ENCODE measurements around the gene ARHGAP26.

The ARHGAP26 gene

DNA sequence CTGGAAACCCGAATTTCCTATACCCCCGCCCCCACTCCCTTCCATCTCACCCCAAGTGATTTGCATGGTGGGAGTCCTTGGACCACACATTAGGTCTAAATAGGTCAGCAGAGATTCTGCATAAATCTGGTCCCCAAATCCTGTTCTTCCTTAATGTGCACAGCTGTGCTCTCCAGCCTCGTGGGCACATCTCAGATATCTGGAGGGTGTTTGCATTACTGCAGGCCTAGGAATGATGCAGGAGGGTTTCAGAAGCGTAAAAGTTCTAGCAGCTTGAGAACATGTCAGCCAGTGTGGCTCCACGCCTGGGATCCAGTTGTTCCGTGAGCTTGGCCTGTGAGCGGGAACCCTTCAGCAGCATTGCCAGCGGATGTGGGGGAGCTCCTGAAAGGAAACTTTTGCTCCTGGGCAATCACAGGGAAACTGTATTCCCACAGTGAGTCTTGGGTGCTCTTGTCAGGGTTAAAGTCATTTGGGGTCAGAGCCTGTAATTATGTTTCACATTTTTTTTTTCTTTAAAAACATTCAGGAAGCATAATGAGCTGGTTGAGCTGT lies 12.9 kb downstream of the ARHGAP26 start:
- in situ Hi-C loops (cut with HindIII; ENCODE audit: low sequenced_read_pairs) = no loop called here

DNA sequence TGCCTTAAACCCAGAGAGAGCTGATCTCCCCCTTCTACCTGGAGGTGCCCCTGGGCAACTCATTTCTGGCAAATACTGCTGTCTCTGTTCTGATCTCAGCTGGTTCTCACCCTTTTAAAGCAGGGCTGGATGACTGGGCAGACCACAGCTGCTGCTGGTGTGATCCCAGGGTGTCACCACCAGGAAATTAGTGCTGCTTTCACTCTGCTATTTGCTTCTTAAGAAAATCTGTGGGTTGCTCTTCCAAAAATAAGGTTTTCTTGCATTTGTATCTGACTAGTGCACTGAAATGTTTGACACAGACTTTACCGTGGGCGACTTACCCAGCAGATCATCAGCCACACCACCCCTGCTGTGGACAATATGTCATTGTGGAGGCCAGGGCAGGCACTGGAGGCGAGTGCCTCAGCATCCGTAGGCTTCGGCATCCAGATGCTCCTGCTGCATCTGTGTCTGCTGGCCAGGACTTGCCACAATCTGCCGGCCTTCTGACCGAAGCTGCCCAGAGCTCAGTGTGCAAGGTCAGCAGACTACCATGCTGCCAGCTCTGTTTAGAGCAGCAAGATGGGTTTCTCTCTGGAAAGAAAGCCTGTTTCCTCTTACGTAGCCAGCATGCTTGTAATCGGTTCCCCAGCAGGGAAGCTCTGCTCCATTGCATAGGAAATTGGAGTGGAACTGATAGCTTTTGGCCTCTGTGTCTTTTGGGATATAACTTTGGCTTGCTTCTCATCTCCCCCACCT lies 13.6 kb downstream of the ARHGAP26 start:
- in situ Hi-C loops (cut with HindIII; ENCODE audit: low sequenced_read_pairs) = no loop called here

DNA sequence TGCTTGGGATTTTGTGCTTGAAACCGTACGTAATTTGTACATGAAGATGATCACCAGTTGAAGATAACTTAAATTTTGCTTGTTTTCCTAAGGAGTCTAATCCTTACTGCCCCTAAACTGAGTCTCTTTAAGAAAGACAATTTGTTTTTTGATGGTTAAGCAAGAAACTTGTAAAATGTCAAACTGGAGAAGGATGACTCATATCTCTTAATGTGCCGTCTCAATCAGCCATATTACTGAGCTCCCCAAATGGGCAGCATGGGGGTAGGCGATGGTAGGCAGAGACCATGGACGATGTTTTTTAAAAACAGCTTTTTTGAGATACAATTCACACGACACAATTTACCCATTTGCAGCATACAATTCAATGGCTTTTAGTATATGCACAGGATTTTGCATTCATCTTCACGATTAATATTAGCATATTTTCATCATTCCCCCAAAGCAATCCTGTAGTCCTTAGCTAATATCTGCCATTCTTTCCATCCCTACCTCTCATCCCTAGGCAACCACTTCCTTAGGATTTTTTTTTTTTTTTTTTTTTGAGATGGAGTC lies 14.3 kb downstream of the ARHGAP26 start:
- in situ Hi-C loops (cut with HindIII; ENCODE audit: low sequenced_read_pairs) = no loop called here

DNA sequence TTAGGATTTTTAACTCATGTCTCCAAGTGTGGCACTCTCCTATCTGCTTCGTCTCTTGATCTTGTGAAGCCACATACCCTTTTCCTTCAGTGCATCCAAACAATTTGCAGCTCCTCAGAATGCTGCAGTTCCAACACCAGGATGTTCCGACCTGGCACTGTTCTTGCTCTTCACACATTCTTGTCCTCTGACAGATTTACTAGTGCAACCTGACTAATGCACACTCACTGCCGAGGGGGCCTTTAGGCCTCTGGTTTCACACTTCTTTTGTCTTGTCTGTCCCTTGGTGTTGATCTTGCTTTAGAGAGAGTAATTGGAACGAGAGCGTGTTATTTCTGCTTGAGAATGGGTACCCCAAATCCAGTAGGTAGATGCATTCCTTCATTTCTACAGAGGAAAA lies 15.0 kb downstream of the ARHGAP26 start:
- in situ Hi-C loops (cut with HindIII; ENCODE audit: low sequenced_read_pairs) = no loop called here

DNA sequence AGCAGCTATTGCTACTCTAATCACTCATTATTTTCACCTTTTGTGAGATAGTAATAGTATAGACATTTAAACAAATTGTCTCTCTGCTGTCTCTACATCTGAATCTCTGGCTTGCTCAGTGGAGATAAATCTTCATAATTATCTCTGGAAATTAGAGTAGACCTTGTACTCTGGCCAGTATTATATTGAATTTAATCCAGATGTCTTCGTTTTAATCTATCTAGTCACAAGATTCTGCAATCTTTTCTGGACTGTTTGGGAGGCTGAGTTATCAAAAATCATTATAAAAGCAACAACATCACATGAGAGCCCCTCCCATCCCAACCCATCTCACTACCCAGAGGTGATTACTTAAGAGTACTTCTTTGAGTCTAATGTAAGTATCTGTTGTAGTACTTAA lies 19.0 kb downstream of the ARHGAP26 start:
- in situ Hi-C loops (cut with HindIII; ENCODE audit: low sequenced_read_pairs) = no loop called here

DNA sequence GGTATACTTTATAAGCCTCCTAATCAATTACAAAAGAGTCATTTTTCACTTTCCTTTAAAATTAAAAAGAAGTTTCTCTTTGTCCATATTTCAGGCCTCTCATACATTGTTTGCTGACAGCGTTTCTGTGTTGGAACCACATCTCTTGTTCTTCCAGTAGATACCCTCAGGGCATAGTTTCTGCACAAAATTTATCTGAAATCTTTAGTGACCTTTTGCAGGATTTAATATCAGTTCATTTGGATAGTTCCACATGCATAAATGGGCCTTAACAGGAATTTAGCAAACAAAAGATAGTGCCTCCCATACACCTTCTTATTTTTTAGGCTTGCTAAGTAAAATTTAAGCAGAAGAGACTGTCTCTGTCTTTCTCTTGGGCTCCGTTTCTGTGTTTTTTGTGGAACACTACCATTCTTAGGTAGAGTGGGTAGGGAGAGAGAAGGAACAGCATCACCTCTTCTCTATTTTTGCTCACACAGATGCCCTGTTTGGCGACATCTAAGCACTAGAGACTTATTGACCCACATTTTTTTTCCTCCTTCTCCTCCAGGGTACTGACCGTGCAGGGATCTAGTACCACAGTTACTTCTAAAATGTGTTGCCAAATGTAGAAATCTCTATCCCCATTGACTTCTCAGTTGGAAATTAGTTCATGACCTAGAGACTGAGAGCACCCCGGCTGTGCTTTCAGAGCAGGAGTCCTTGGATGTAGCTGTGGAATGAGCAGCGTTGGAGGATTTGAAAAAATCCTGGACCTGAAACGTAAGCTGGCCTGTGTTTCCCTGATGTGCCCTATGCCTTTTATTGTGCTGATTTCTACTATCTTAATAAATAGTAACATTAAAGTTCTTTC lies 22.1 kb downstream of the ARHGAP26 start:
- in situ Hi-C loops (cut with HindIII; ENCODE audit: low sequenced_read_pairs) = no loop called here

DNA sequence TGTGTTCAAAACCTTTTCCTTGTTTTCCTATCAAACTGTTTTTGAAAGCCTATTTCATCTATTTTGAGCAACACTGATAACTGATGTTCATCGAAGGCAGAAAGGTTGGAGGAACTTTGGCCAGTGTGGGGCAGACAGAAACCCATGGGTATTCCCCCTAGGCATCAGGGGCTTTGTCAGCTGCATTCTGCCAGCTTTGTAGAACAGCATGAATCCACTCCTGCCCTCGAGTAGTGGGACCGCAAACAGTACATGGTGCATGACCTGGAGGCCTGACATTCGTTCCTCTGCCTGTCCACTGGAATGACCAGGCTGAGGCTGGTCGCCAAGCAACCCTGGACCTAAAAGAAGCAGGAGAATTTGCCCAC lies 22.7 kb downstream of the ARHGAP26 start:
- in situ Hi-C loops (cut with HindIII; ENCODE audit: low sequenced_read_pairs) = no loop called here

DNA sequence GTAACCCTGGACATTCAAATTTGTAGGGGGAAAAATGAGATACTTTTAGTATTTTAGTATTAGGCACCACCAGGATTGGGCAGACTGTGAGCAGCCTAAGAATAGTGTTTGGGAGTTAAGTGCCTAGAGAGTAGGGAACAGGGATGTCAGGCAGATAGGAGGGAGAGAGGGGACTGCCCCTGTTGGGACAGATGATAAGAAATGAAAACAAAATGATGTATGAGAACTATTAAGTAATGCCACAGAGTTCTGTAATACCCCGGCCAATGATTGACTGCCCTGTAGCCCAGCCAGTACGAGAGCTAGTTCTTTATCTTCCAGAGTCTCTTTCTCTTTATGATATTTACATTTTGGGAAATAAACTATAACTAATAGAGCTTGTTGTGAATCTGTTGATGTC lies 24.4 kb downstream of the ARHGAP26 start:
- in situ Hi-C loops (cut with HindIII; ENCODE audit: low sequenced_read_pairs) = no loop called here

DNA sequence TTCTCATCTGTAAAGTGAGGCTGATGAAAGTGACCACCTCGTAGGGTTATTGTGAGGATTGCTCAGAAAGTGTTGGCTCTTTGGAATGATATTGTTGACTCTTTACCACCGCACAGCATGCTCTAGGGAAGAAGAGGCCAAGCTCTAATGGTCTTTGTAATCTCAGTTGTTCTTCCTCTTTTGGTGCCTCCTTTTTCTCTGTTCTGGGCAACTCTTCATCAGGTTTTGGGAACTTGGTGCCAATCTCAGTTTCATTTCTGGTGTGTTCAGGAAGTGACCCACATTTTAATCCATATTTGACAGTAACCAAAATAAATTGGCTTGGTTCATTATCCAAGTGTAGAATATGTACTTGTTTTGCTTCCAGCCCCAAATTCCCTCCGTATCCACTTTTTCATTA lies 25.1 kb downstream of the ARHGAP26 start:
- in situ Hi-C loops (cut with HindIII; ENCODE audit: low sequenced_read_pairs) = no loop called here

DNA sequence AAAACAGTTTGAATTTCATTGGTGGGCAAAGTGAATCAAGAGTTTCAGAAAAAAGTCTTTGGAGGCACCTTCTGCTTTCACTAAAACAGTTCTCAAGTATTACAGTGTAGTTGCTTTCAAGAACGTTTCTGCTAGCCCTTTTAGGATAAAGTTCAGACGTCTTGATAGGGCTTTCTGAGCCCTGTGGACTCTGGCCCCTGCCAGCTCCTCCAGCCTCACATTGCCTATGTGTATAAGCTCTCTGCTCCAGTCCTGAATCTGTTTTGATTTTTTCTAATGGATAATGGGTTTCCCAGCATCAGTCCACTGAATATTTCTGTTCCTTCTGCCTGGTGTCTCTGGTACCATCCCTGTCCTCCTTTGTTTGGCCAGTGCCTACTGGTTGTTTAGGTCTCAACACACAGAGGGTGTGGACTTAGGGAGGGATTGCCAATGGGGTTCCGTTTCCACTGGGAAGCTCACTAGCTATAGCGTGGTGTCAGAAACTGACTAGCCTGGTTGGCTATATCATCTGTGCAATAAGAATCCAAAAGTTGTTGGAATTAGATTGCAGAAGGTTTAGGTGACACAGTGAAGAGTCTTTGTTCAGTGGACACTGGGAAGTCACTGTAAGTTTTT lies 26.4 kb downstream of the ARHGAP26 start:
- in situ Hi-C loops (cut with HindIII; ENCODE audit: low sequenced_read_pairs) = no loop called here

DNA sequence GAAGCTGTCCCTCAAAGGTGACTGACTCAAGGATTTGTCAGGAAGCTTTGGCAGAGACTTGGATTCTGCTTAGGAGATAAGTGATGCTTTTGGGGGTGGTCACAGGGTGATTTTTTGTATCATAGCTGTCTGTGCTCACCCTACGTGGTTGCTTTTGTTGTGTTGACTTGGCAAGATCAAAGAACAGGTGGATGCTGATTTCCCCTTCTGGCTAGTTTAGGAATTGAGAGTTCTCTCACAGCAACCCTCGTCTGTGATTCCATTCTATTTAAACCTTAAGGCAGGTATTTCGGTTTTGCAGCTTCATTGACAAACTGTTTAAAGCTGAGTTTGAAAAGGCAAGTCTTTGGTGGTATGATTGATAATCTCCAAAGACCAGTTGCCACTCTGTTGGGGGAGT lies 27.2 kb downstream of the ARHGAP26 start:
- in situ Hi-C loops (cut with HindIII; ENCODE audit: low sequenced_read_pairs) = no loop called here

DNA sequence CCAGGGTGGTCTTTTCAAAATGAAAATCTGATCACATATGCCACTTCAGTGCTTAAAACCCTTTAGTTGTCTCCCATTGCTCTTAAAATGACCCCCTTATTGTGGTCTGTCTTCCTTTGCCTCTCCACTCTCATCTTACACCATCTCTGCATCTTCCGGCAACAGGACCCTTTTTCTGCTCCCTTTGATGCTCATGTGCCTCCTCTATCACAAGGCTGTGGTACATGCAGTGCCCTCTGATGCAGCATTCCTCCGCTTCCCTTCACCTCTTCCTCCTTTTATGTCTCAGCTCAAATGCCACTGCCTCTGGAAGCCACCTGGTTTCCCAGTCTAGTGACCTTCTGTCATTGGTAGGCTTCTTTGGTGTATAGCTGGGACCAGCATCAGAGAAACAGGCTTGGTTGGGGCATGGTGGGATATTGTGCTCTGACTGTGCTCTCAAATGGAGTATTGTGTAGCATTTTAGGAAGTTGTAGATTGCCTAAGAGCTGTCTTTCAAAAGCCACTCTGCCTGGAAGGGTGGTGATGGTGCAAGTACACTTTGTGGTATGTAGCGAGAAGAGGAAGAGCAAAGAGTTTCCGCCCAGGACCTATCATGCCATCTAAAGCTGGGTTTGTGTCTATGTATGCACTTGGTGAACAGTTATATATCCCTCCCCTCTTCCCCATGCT lies 28.1 kb downstream of the ARHGAP26 start:
- in situ Hi-C loops (cut with HindIII; ENCODE audit: low sequenced_read_pairs) = no loop called here

DNA sequence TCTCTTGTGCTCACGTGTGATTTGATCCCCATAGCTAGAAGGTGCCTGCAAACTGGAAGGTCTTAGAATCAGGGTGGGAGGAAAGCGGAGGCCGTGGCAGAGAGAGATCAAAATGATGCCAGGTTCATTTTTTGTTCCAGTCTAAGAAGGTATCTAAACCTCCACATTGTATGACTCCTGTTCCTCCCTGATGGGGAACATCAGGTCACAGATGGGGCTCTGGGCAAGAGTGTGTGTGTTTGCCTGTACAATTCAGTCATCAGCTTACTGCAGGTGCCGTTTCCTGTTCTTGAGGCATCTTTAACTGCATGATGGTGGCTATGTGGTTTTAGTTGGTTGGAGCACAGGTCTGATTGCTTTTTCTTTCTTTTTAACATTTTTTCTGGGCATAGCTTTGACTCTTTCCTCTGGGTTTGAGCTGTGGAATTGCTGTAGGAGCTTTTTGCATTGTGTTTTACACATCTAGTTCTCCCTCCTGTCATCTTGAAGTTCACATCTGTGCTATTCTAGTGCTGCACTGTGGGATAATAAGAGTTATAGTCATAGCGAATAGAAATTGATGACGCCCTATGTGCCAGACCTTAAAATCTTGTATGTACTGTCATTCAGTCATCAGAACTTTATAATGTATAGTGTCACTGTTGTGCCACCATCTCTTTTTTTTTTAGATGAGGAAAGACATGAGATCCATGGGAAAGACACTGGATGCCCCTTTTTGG lies 30.8 kb downstream of the ARHGAP26 start:
- in situ Hi-C loops (cut with HindIII; ENCODE audit: low sequenced_read_pairs) = no loop called here

DNA sequence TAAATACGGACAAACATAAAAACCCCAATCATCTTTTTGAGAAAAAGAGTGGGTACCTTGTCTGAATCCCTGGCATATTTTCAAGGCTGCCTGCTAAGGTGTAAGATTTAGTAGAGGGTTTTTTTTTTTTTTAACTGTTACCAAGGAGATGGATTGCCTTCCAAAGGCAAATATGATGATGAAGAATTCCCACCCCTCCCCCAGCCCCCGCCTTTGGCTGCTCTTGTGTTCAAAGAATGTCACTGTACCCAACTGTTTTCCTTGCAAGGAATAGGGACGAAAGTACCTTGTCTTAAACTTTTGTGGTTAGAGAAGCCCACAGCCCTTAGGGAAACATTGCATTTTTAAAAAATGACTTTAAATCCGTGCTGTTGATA lies 31.3 kb downstream of the ARHGAP26 start:
- in situ Hi-C loops (cut with HindIII; ENCODE audit: low sequenced_read_pairs) = no loop called here

DNA sequence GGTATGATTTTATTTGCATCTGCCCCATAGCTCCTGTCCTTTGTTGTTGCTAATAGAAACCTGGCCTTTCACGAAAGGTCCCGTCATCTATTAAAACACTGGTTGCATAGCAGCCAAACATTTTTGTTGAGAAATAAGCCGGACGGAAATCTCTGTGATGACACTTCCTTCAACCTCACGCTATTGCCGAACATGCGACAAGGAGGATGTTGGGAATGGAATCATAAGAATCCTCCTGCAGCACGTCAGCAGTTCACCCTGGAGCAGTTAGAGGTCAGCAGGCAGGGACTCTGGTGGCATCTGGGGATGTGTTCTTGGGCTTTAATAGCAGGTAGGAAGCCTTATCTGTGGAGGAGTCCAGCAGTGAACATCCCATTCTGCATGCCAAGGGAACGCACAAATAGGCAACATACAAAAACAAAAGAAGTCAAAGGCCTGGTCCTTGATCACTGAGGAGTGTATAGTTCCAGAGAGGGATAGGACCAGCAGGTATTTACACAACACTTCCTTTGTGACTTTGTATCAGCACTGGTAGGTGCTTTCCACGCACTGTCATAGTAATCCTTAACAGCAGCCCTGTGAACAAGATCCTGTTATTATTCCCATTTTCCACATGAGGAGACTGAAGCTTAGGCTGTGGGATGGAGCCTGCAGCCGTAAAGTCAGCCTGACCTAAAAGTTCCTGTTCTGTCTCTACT lies 33.4 kb downstream of the ARHGAP26 start:
- in situ Hi-C loops (cut with HindIII; ENCODE audit: low sequenced_read_pairs) = no loop called here

DNA sequence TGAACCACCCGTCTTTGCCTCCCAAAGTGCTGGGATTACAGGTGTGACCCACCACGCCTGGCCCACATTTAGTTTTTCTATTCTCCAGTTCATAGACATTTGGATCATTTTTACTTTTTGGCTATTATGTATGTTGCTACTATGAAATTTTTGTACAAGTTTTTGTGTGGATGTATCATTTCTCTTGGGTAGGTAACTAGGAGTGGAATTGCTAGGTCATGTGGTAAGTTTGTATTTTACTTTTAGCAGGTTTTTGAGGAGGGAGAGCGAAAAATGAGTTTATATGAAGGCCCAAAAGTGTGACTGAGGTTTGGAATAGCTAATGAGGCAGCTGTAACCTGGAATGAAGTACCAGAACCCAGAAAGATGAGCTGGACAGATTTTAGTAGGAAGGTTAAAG lies 35.2 kb downstream of the ARHGAP26 start:
- in situ Hi-C loops (cut with HindIII; ENCODE audit: low sequenced_read_pairs) = no loop called here

DNA sequence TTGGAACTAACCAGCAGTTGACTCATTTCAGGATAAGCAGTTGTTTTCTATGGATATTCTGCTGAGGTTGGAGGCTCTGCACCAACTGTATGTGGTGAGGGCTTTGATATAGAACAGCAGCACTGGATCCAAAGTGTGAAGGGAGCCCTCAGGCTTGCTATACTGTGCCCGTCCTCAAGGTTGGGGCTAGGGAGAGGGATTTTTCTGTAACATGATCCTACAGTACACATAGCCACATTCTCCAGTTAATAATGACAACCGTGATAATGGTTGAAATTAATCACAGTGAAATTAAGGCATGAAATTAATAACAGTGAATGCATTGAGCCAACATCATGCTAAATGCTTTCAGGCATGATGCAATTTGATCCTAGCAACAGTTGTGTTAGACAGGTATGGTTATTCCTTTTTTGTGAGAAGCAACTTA lies 36.7 kb downstream of the ARHGAP26 start:
- in situ Hi-C loops (cut with HindIII; ENCODE audit: low sequenced_read_pairs) = no loop called here

DNA sequence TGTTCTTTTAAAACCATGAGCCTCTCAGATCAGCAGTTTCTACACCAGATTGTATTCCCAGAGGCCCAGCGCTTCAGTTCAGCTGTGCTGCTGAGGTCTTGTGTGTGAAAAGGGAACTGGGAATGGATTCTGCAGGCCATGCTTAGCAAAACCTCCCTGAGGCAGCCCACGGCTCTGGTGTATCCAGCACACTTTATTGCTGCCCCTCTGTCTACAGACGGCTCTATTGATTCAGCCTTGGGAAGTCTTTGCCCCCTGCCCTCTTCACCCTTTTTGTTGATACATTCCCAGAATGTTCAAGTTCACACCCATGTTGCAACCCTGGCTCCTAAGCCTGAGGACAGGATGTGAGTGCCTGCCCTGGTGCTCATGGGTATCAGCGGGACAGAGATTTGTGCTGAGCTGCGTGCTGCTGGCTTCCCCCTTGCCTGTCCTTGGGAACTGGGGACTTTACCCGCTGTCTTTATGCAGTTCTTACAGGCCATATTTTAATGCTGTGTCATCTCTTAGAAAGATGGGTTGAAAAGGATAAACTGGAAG lies 37.3 kb downstream of the ARHGAP26 start:
- in situ Hi-C loops (cut with HindIII; ENCODE audit: low sequenced_read_pairs) = no loop called here

DNA sequence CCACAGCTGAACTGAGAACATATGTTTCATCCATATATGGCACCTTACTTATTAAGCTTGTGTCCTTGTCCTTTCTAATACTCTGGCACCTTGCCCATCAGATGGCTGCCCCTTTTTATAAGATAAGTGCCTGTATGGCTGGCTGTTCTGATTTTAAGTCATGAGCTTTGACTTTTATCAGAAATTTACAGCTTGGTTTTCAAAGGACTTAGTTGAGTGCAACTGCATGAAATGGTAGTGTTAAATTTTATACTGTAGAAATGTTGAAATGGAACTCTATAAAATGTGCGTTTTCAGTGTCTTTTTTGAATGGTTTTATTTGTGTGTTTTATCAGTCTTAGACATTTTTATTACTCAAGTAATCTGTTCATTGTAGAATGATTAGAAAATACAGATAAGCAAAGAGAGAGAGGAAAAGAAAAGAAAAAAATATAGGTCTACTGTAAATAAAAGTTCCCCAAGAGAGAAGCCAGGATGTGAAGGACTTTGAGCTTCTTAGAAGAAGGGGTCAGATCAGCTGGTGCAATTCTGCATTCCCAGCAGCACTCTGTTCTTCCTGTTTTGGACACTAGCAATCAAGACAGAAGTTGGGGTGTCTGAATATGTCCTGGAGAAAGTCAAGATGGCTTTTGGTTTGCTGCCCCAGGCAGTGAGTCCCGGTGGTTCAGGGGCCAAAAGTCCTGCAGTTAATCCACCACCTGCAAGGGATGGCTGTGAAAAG lies 38.9 kb downstream of the ARHGAP26 start:
- in situ Hi-C loops (cut with HindIII; ENCODE audit: low sequenced_read_pairs) = no loop called here

Data from endothelial cell of hepatic sinusoid (primary cell).